ENCODE results near the gene KIAA1328.

DNA sequence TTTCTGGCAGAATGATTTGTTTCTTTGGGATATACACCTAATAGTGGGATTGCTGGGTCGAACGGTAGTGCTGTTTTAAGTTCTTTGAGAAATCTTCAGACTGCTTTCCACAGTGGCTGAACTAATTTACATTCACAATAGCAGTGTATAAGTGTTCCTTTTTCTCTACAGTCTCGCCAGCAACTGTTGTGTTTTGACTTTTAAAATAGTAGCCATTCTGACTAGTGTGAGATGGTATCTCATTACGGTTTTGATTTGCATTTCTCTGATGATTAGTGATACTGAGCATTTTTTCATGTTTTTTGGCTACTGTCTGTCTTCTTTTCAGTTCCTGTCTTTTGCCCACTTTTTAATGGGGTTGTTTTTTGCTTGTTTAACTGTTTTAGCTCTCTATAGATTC lies 306.2 kb downstream of the KIAA1328 start:
- no peak for TF ChIP-seq ZFX (IDR thresholded peaks at IDR 0.05; ENCODE audit: borderline replicate concordance)
- TF ChIP-seq, protein P1, sequence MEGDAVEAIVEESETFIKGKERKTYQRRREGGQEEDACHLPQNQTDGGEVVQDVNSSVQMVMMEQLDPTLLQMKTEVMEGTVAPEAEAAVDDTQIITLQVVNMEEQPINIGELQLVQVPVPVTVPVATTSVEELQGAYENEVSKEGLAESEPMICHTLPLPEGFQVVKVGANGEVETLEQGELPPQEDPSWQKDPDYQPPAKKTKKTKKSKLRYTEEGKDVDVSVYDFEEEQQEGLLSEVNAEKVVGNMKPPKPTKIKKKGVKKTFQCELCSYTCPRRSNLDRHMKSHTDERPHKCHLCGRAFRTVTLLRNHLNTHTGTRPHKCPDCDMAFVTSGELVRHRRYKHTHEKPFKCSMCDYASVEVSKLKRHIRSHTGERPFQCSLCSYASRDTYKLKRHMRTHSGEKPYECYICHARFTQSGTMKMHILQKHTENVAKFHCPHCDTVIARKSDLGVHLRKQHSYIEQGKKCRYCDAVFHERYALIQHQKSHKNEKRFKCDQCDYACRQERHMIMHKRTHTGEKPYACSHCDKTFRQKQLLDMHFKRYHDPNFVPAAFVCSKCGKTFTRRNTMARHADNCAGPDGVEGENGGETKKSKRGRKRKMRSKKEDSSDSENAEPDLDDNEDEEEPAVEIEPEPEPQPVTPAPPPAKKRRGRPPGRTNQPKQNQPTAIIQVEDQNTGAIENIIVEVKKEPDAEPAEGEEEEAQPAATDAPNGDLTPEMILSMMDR (IDR thresholded peaks at IDR 0.05): no peak

All from 22Rv1 (cell line).